Naive thymus-derived CD4-positive, alpha-beta T cell (primary cell): ENCODE measurements around the gene ENTPD8. TPM values are rescaled to one million over a fixed set of nuclear protein-coding genes. Genes with fewer than 3 reads are reported as not detected.

Experiments
- ATAC-seq: fragments of 150-1000 bp; cut with Tn5 transposase; 2 replicates; pipeline ENCODE4 v1.10.0; 2021; ENCODE audit warnings: mild to moderate bottlenecking, moderate library complexity
- CTCF ChIA-PET: fragments of 350-600 bp; sonication (Branson Sonifier 250); formaldehyde crosslinking; loops from one replicate; lab custom pipeline; 2021; ENCODE audit warnings: antibody characterized with exemption; lab: Charles Lee
- POLR2A ChIA-PET: fragments of 350-600 bp; sonication (Branson Sonifier 250); formaldehyde crosslinking; loops from one replicate; lab custom pipeline; 2021; ENCODE audit warnings: antibody characterized with exemption, inconsistent platforms; lab: Charles Lee
- DNase-seq, 9 donors: peaks; one replicate each; pipeline versions ENCODE4 v3.0.0 to v3.0.0-alpha.2; 2020 to 2022; ENCODE audit warnings: mixed read lengths in 1 of 9
- H3K27ac ChIP-seq: one replicate; pipeline ENCODE4 v1.7.0; 2013; ENCODE audit warnings: mild to moderate bottlenecking, low read depth, low read length, moderate library complexity
- H3K27me3 ChIP-seq, 2 donors: one replicate each; pipeline ENCODE4 v1.7.0; 2013; ENCODE audit warnings: low read length in 2 of 2, mild to moderate bottlenecking in 2 of 2, moderate library complexity in 2 of 2; ENCODE audit not compliant: control insufficient read depth in 2 of 2, insufficient read depth in 2 of 2
- H3K36me3 ChIP-seq, 3 experiments: 1 replicate in 2 of 3; 2 replicates in 1 of 3; pipeline ENCODE4 v1.7.0; 2013; ENCODE audit warnings: low read length in 3 of 3, mild to moderate bottlenecking in 3 of 3, moderate library complexity in 1 of 3; ENCODE audit not compliant: insufficient read depth in 3 of 3, control insufficient read depth in 2 of 3
- H3K4me1 ChIP-seq, 2 donors: one replicate each; pipeline ENCODE4 v1.7.0; 2013; ENCODE audit warnings: low read length in 2 of 2, mild to moderate bottlenecking in 2 of 2, moderate library complexity in 1 of 2; ENCODE audit not compliant: control insufficient read depth in 2 of 2, insufficient read depth in 2 of 2
- H3K4me3 ChIP-seq: 2 replicates; pipeline ENCODE4 v1.7.0; 2013; ENCODE audit warnings: mild to moderate bottlenecking, low read length
- H3K9me3 ChIP-seq, 3 experiments: 1 replicate in 2 of 3; 2 replicates in 1 of 3; pipeline ENCODE4 v1.7.0; 2013; ENCODE audit warnings: low read length in 3 of 3; ENCODE audit not compliant: control insufficient read depth in 2 of 3
- H3K27ac Mint-ChIP-seq, 9 donors: one replicate each; pipeline ENCODE4 v1.8.0; 2020 to 2022; ENCODE audit warnings: mixed read lengths in 9 of 9, mild to moderate bottlenecking in 8 of 9, moderate library complexity in 5 of 9, inconsistent platforms in 2 of 9
- H3K27me3 Mint-ChIP-seq, 5 donors: one replicate each; pipeline ENCODE4 v1.8.0; 2021 to 2022; ENCODE audit warnings: mixed read lengths in 5 of 5, mild to moderate bottlenecking in 1 of 5
- H3K36me3 Mint-ChIP-seq, 5 donors: one replicate each; pipeline ENCODE4 v1.8.0; 2020 to 2022; ENCODE audit warnings: mixed read lengths in 5 of 5, mild to moderate bottlenecking in 3 of 5, inconsistent platforms in 1 of 5
- H3K4me1 Mint-ChIP-seq, 7 donors: one replicate each; pipeline ENCODE4 v1.8.0; 2020 to 2022; ENCODE audit warnings: mixed read lengths in 7 of 7, mild to moderate bottlenecking in 3 of 7, inconsistent platforms in 1 of 7
- H3K4me3 Mint-ChIP-seq, 10 donors: one replicate each; pipeline ENCODE4 v1.8.0; 2020 to 2022; ENCODE audit warnings: mild to moderate bottlenecking in 10 of 10, mixed read lengths in 10 of 10, moderate library complexity in 6 of 10, inconsistent platforms in 2 of 10
- H3K9me3 Mint-ChIP-seq, 11 donors: one replicate each; pipeline ENCODE4 v1.8.0; 2020 to 2022; ENCODE audit warnings: mixed read lengths in 11 of 11, mild to moderate bottlenecking in 4 of 11, inconsistent platforms in 1 of 11, moderate library complexity in 1 of 11
- intact Hi-C, 2 donors: fragments of 100-400 bp; cut with micrococcal nuclease; formaldehyde crosslinking; loops; one replicate each; pipeline ENCODE4 v1.15.1; 2023
- polyA plus RNA-seq, 2 donors: library from polyadenylated mRNA; unstranded; fragments of 300-500 nt; fragmentation: Illumina TruSeq; gene quantifications; one replicate each; pipeline ENCODE4 v1.2.3, GENCODE V29; 2021
- total RNA-seq, 6 experiments: library from RNA in 5 of 6; stranded (reverse) in 5 of 6; gene quantifications; 1 replicate in 5 of 6; 2 replicates in 1 of 6; pipeline ENCODE4 v1.2.3 and lab custom pipeline; 2021 to 2026

The ENTPD8 gene
- total and polyA plus RNA-seq, 7 experiments from 2014 or later = not detected

DNA sequence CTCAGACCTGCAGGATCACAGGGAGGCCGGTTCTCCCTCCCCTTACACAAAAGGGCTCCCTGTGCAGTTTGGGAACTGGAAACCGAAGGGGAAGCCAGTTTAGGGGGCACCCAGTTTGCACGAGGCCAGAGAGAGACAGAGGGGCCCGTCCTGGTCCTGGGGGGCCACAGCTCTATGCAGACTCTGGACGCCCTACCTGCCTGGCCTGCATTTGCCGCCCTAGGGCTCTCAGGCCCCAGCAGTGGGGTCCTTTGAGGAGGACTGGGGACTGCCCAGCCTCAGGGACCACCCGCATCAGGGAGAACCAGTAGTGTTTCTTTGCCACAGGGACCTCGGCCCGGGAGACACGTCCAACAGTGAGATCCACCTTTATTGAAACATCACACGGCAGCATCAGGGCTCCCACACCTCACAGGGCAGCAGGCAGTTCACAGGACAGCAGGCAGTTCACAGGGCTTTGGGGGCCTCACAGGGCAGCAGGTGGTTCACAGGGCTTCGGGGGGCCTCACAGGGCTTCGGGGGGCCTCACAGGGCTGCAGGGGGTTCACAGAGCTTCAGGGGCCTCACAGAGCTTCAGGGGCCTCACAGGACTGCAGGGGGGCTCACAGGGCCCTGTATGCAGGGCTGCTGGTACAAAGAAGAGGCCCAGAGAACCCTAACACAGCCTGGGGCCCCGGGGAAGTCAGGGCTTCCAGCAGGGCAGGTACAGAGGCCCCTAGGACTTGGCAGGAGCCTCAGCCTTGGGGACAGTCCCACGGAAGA is 18.6 kb upstream of the ENTPD8 start:
- Mint-ChIP-seq H3K9me3 (no peaks in the 10 kb centered on the region), H3K36me3 (peaks cover 0 to 4% (median 0%) of the 10 kb centered on the region in 5 donors), H3K27me3 (no peaks in the 10 kb centered on the region), H3K27ac (peak overlapping the region; percentile 28 to 98 (median 91)), H3K4me1 (peaks cover 0 to 49% (median 29%) of the 10 kb centered on the region in 7 donors), H3K4me3 (peak overlapping the region; percentile 55 to 79 (median 68))
- H3K9me3 ChIP-seq = no peaks in the 10 kb centered on the region
- intact Hi-C loops = loop anchor here (1.0 to 10.0 kb wide), 7 partner anchors 9 to 1215 kb away; partner anchors contain the start of genes EXD3 (in 2 of the 2), MRPL41 (in 2 of the 2), NOXA1 (in 2 of the 2) and ARRDC1 (in 1 of the 2)
- H3K27ac ChIP-seq = peak overlapping the region; percentile 93
- no peaks in the 10 kb centered on the region for H3K27me3 ChIP-seq
- ChIA-PET CTCF (no interaction called here), POLR2A (interaction anchor here (0.7 to 1.0 kb wide), 2 partner anchors 37 to 637 kb away, joined by 3 read pairs; partner anchors contain the start of gene EXD3)
- peaks cover 0 to 30% (median 4%) of the 10 kb centered on the region in 3 experiments for H3K36me3 ChIP-seq
- DNase-seq (no peak), ATAC-seq (no peak)
- peaks cover 36 to 48% of the 10 kb centered on the region in 2 donors for H3K4me1 ChIP-seq
- H3K4me3 ChIP-seq = peak overlapping the region; percentile 67

DNA sequence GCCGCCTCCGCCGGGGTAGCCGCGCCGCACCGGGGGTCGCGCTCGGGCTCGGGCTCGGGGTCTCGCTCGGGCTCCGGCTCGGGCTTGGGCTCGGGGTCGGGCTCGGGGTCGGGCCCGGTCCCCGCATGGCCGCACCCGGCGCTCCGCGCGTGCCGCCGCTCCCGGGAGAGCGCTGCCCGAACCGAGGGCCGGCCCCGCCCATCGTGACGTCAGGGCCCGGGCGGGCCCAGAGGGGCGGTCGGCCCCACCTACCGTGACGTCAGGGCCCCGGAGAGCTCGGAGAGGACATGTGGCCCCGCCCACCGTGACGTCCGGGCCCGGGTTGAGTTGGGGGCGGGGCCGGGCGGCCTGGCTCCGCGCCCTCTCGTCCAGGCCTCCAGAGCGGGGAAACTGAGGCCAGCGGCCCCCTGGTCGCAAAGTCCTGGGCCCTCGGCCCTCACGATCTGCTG is 18.0 kb upstream of the ENTPD8 start, which contains the start of gene NSMF:
Gene NSMF, minus strand, starts transcription at position 183 of the 449 bp plus-strand sequence. CDS start 232 bp downstream, outside the sequence.
- Mint-ChIP-seq H3K36me3 (peaks cover 0 to 4% (median 0%) of the 10 kb centered on the region in 5 donors), H3K27me3 (no peaks in the 10 kb centered on the region), H3K4me1 (peaks cover 0 to 55% (median 33%) of the 10 kb centered on the region in 7 donors), H3K4me3 (peak within 1 kb of the TSS; percentile 55 to 79 (median 68)), H3K9me3 (no peaks in the 10 kb centered on the region), H3K27ac (peak within 1 kb of the TSS; percentile 28 to 98 (median 91))
- intact Hi-C loops = loop anchor here (1.0 to 10.0 kb wide), 6 partner anchors 9 to 1214 kb away; partner anchors contain the start of genes EXD3 (in 2 of the 2), NOXA1 (in 2 of the 2), ARRDC1 (in 1 of the 2) and MRPL41 (in 1 of the 2)
- Histone ChIP-seq H3K27me3 (no peaks in the 10 kb centered on the region), H3K4me1 (peaks cover 36 to 54% of the 10 kb centered on the region in 2 donors), H3K27ac (peak within 1 kb of the TSS; percentile 93), H3K9me3 (no peaks in the 10 kb centered on the region), H3K4me3 (peak within 1 kb of the TSS; percentile 67), H3K36me3 (peaks cover 0 to 30% (median 4%) of the 10 kb centered on the region in 3 experiments)
- ChIA-PET POLR2A (interaction anchor here (0.7 to 1.0 kb wide), 2 partner anchors 37 to 636 kb away, joined by 3 read pairs; partner anchors contain the start of gene EXD3), CTCF (interaction anchor here (0.6 kb wide), 1 partner anchor 67 kb away, joined by 3 read pairs; no protein-coding TSS in a partner anchor)
- ATAC-seq (peak; percentile 89), DNase-seq (peak; percentile 90 to 99 (median 95))

DNA sequence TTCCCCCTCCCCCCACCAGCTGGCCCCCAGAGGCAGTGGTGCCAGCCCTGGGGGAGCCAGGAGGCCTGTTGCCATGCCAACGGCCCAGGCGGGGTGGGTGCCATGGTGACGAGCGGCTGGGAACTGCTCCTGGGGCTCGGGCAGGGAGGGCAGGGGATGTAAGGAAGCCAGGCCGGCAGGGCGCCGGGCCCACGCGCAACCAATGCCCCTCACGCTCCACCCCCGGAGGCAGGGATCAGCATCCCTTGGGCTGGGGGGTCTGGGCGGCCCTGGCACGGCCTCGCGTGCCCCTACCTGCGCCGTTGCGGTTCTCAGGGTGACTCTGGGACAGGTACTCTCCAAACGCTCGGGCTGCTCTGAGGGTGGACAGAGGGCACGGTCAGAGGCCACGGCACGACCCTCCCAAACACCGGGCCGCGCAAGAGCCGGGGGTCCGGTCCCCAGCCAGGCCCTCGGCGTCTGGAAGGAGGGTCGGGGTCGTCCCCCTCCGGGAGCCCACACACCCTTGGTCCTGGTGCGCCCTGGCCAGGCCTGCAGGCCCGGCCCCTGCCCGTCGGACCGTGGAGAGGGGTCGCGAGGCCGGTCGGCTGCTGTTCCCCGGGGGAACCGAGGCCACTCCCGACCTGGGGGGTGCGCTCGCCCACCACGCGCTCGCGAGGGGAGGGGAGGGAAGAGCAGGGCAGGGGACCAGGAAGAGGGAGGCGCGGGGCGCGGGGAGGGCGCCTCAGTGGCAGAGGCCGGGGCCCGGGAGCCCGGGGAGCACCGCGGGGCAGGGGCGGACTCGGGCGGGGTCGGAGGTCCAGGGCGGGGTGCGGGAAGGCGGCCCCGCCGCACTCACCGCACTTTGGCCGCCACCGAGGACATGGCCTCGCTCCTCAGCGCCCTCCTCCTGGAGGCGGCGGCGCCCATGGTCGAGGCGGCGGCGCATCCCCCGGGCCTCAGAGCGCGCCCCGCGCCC is 17.3 kb upstream of the ENTPD8 start:
- H3K9me3 ChIP-seq = no peaks in the 10 kb centered on the region
- peak; percentile 8 for ATAC-seq
- H3K4me1 Mint-ChIP-seq = peaks cover 0 to 61% (median 36%) of the 10 kb centered on the region in 7 donors
- intact Hi-C loops = loop anchor here (1.0 to 10.0 kb wide), 6 partner anchors 8 to 1214 kb away; partner anchors contain the start of genes EXD3 (in 2 of the 2), NOXA1 (in 2 of the 2), ARRDC1 (in 1 of the 2) and MRPL41 (in 1 of the 2)
- POLR2A ChIA-PET = interaction anchor here (1.0 kb wide), 1 partner anchor 36 kb away, joined by 3 read pairs; the partner anchor contains the start of gene EXD3
- peaks cover 0 to 7% (median 0%) of the 10 kb centered on the region in 5 donors for H3K36me3 Mint-ChIP-seq
- no peaks in the 10 kb centered on the region for H3K27me3 ChIP-seq
- H3K4me3 Mint-ChIP-seq = peak overlapping the region in 5 of 10 donors; percentile 28 to 69 (median 56)
- peak overlapping the region; percentile 48 for H3K4me3 ChIP-seq
- CTCF ChIA-PET = interaction anchor here (0.6 kb wide), 1 partner anchor 67 kb away, joined by 3 read pairs; no protein-coding TSS in a partner anchor
- no peak overlapping the region for H3K27ac Mint-ChIP-seq
- no peaks in the 10 kb centered on the region for H3K27me3 Mint-ChIP-seq
- H3K36me3 ChIP-seq = peaks cover 0 to 30% (median 4%) of the 10 kb centered on the region in 3 experiments
- H3K4me1 ChIP-seq = peaks cover 39 to 55% of the 10 kb centered on the region in 2 donors
- H3K27ac ChIP-seq = peak overlapping the region; percentile 93
- peak in 1 of 9 donors; percentile 7 for DNase-seq
- no peaks in the 10 kb centered on the region for H3K9me3 Mint-ChIP-seq

DNA sequence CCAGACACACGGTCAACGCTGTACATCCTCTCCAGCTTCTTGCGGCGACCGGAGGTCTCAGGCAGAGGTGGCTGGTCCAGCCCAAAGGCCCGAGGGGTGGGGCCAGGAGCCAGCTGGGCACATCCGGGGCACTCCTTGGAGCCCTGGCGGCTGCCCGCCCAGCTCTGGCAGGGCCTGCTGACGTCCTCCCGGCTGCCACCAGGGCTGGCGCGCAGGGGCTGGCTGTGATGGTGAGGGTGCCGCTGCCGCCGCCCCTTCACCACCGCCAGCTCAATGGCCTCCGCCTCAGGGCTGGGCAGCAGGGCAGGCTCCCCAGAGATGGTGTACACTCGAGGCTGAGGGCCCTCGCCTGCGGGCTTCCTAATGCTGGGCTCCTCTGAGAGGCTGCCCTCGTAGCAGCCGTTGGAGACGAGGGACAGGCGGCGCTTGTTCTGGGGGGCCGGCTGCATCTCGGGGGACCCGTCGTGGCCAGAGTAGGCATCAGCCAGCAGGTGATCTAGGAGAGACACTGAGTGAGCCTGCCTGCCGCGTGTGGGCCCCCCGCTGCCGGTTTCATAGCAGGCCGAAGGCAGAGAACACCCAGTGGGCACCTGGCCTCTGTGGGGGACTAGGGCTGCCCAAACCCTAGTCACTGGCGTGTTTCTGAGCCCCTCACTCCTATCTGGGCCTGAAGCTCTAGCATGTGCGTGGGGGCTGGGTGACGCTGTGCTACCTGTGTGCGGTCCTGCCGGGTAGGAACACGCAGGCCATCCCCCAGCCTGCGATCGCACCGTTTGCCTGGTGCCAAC is 16.4 kb upstream of the ENTPD8 start:
- ChIA-PET POLR2A (no interaction called here), CTCF (interaction anchor here (1.3 kb wide), 1 partner anchor 12 kb away, joined by 3 read pairs; no protein-coding TSS in a partner anchor)
- intact Hi-C loops = loop anchor here in 1 of 2 donors (5.0 to 10.0 kb wide), 2 partner anchors 135 to 1213 kb away; partner anchors contain the start of genes QSOX2 and ZMYND19

DNA sequence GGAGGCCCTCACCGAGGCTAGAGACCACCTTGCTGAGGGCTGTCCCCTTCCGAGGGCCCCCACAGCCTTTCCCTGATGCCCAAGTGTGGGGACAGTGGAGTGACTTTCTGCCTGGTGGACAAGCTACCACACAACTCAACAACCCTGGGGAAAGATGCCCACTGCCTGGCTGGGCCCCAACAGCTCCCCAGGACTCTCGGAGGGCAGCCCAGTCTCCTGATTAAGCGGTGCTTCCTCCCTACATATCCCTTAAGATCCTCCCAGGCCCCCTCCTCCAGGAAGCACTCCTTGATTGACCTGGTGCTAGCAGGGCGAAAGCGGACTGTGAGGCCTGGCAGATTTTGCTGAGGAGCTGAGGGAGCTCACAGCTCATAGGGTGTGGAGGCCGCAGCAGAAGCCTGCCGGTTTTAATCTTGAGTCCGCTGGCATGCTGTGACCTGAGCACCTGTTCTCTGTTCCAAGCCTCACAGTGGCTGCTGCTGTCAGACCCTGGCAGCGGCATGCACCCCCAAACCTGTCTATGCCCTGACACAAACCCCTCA is 15.8 kb upstream of the ENTPD8 start:
- H3K27me3 Mint-ChIP-seq = no peaks in the 10 kb centered on the region
- peaks cover 0 to 30% (median 4%) of the 10 kb centered on the region in 3 experiments for H3K36me3 ChIP-seq
- H3K27me3 ChIP-seq = no peaks in the 10 kb centered on the region
- H3K4me1 Mint-ChIP-seq = peaks cover 5 to 65% (median 41%) of the 10 kb centered on the region in 7 donors
- H3K4me1 ChIP-seq = peaks cover 44 to 57% of the 10 kb centered on the region in 2 donors
- POLR2A ChIA-PET = no interaction called here
- H3K9me3 ChIP-seq = no peaks in the 10 kb centered on the region
- CTCF ChIA-PET = interaction anchor here (0.6 to 1.3 kb wide), 2 partner anchors 12 to 176 kb away, joined by 3 read pairs; no protein-coding TSS in a partner anchor
- H3K36me3 Mint-ChIP-seq = peaks cover 0 to 10% (median 0%) of the 10 kb centered on the region in 5 donors
- intact Hi-C loops = loop anchor here in 1 of 2 donors (5.0 to 10.0 kb wide), 2 partner anchors 135 to 1212 kb away; partner anchors contain the start of genes QSOX2 and ZMYND19
- ATAC-seq (no peak), DNase-seq (peak in 1 of 9 donors; percentile 5)
- no peaks in the 10 kb centered on the region for H3K9me3 Mint-ChIP-seq
- peak overlapping the region in 9 of 10 donors; percentile 21 to 73 (median 41) for H3K4me3 Mint-ChIP-seq
- no peak overlapping the region for H3K4me3 ChIP-seq
- H3K27ac ChIP-seq = no peak overlapping the region
- peak overlapping the region in 3 of 9 donors; percentile 17 to 75 (median 29) for H3K27ac Mint-ChIP-seq

More for the DNA sequence above, 16.4 kb upstream of the ENTPD8 start:
- Histone ChIP-seq H3K36me3 (peaks cover 0 to 30% (median 4%) of the 10 kb centered on the region in 3 experiments), H3K9me3 (no peaks in the 10 kb centered on the region), H3K27ac (no peak overlapping the region), H3K27me3 (no peaks in the 10 kb centered on the region), H3K4me1 (peaks cover 42 to 55% of the 10 kb centered on the region in 2 donors), H3K4me3 (no peak overlapping the region)
- Mint-ChIP-seq H3K4me1 (peaks cover under 1 to 61% (median 36%) of the 10 kb centered on the region in 7 donors), H3K36me3 (peaks cover 0 to 8% (median 0%) of the 10 kb centered on the region in 5 donors), H3K4me3 (peak overlapping the region in 9 of 10 donors; percentile 29 to 73 (median 57)), H3K27me3 (no peaks in the 10 kb centered on the region), H3K9me3 (no peaks in the 10 kb centered on the region), H3K27ac (peak overlapping the region in 3 of 9 donors; percentile 19 to 33 (median 32))
- ATAC-seq (no peak), DNase-seq (peak in 1 of 9 donors; percentile 13)
